ENCODE data around the gene CCL13.
"Not testable (repeated sequence)": the region's sequence is repeated elsewhere in the genome, so short reads cannot be mapped to it uniquely, and the experiment has no call there.

CCL13 gene

GRCh38 chr17:34356194-34356593, at the start of gene CCL13:
CCL13 (plus strand) TSS chr17:34356480; CDS start chr17:34356527, 47 bp downstream.
- in situ Hi-C loops (cut with MboI; ENCODE audit: low pct_unique_long_range_greater_than_20kb, low sequenced_read_pairs), result no loop called here
- DNase-seq, result no peak

GRCh38 chr17:34307110-34307509, 49.2 kb upstream of the CCL13 start:
- no peak for DNase-seq
- in situ Hi-C loops (cut with MboI; ENCODE audit: low pct_unique_long_range_greater_than_20kb, low sequenced_read_pairs), result no loop called here

- DNase-seq, result no peak
- in situ Hi-C loops (cut with MboI; ENCODE audit: low pct_unique_long_range_greater_than_20kb, low sequenced_read_pairs), result no loop called here
These were observed 47.9 kb upstream of the CCL13 start for GRCh38 chr17:34308371-34308770.

GRCh38 chr17:34311291-34311690, 45.0 kb upstream of the CCL13 start:
- DNase-seq, result no peak
- in situ Hi-C loops (cut with MboI; ENCODE audit: low pct_unique_long_range_greater_than_20kb, low sequenced_read_pairs), result no loop called here

- no peak for DNase-seq
- in situ Hi-C loops (cut with MboI; ENCODE audit: low pct_unique_long_range_greater_than_20kb, low sequenced_read_pairs), result no loop called here
These were observed 44.2 kb upstream of the CCL13 start for GRCh38 chr17:34312080-34312479.

GRCh38 chr17:34313164-34313563, 43.1 kb upstream of the CCL13 start:
- no peak for DNase-seq
- in situ Hi-C loops (cut with MboI; ENCODE audit: low pct_unique_long_range_greater_than_20kb, low sequenced_read_pairs), result no loop called here

- in situ Hi-C loops (cut with MboI; ENCODE audit: low pct_unique_long_range_greater_than_20kb, low sequenced_read_pairs), result no loop called here
- DNase-seq, result no peak
These were observed 42.0 kb upstream of the CCL13 start for GRCh38 chr17:34314279-34314678.

- peak; percentile 16 for DNase-seq
These were observed 37.8 kb upstream of the CCL13 start for GRCh38 chr17:34318474-34318873.

GRCh38 chr17:34319039-34319483, 37.2 kb upstream of the CCL13 start, which contains the start of gene CCL8:
CCL8 (plus strand) TSS chr17:34319435; CDS start chr17:34319502, 67 bp downstream.
- in situ Hi-C loops (cut with MboI; ENCODE audit: low pct_unique_long_range_greater_than_20kb, low sequenced_read_pairs), result no loop called here
- no peak for DNase-seq

More at GRCh38 chr17:34318474-34318873, 37.8 kb upstream of the CCL13 start:
- in situ Hi-C loops (cut with MboI; ENCODE audit: low pct_unique_long_range_greater_than_20kb, low sequenced_read_pairs), result no loop called here

GRCh38 chr17:34321964-34322363, 34.3 kb upstream of the CCL13 start:
- no peak for DNase-seq
- in situ Hi-C loops (cut with MboI; ENCODE audit: low pct_unique_long_range_greater_than_20kb, low sequenced_read_pairs), result no loop called here

GRCh38 chr17:34327580-34327979, 28.7 kb upstream of the CCL13 start:
- in situ Hi-C loops (cut with MboI; ENCODE audit: low pct_unique_long_range_greater_than_20kb, low sequenced_read_pairs); DNase-seq: not testable (repeated sequence)

GRCh38 chr17:34337701-34338100, 18.6 kb upstream of the CCL13 start:
- in situ Hi-C loops (cut with MboI; ENCODE audit: low pct_unique_long_range_greater_than_20kb, low sequenced_read_pairs), result no loop called here
- DNase-seq, result no peak

- no peak for DNase-seq
- in situ Hi-C loops (cut with MboI; ENCODE audit: low pct_unique_long_range_greater_than_20kb, low sequenced_read_pairs), result no loop called here
These were observed 17.0 kb upstream of the CCL13 start for GRCh38 chr17:34339138-34339770.

GRCh38 chr17:34341916-34342315, 14.4 kb upstream of the CCL13 start:
- DNase-seq, result no peak
- in situ Hi-C loops (cut with MboI; ENCODE audit: low pct_unique_long_range_greater_than_20kb, low sequenced_read_pairs), result no loop called here

- in situ Hi-C loops (cut with MboI; ENCODE audit: low pct_unique_long_range_greater_than_20kb, low sequenced_read_pairs), result no loop called here
- DNase-seq, result no peak
These were observed 9.2 kb upstream of the CCL13 start for GRCh38 chr17:34347063-34347462.

- DNase-seq, result no peak
- in situ Hi-C loops (cut with MboI; ENCODE audit: low pct_unique_long_range_greater_than_20kb, low sequenced_read_pairs), result no loop called here
These were observed 6.5 kb upstream of the CCL13 start for GRCh38 chr17:34349751-34350150.

GRCh38 chr17:34351096-34351495, 5.2 kb upstream of the CCL13 start:
- in situ Hi-C loops (cut with MboI; ENCODE audit: low pct_unique_long_range_greater_than_20kb, low sequenced_read_pairs), result no loop called here

GRCh38 chr17:34352191-34352590, 4.1 kb upstream of the CCL13 start:
- no peak for DNase-seq
- in situ Hi-C loops (cut with MboI; ENCODE audit: low pct_unique_long_range_greater_than_20kb, low sequenced_read_pairs), result no loop called here

More at GRCh38 chr17:34351096-34351495, 5.2 kb upstream of the CCL13 start:
- DNase-seq, result no peak

GRCh38 chr17:34354637-34355036, 1.6 kb upstream of the CCL13 start:
- no peak for DNase-seq
- in situ Hi-C loops (cut with MboI; ENCODE audit: low pct_unique_long_range_greater_than_20kb, low sequenced_read_pairs), result no loop called here

GRCh38 chr17:34357398-34357797, 1.1 kb downstream of the CCL13 start:
- in situ Hi-C loops (cut with MboI; ENCODE audit: low pct_unique_long_range_greater_than_20kb, low sequenced_read_pairs), result no loop called here
- DNase-seq, result no peak

GRCh38 chr17:34358631-34359030, 2.4 kb downstream of the CCL13 start:
- in situ Hi-C loops (cut with MboI; ENCODE audit: low pct_unique_long_range_greater_than_20kb, low sequenced_read_pairs), result no loop called here

More at GRCh38 chr17:34358631-34359030, 2.4 kb downstream of the CCL13 start:
- no peak for DNase-seq
